C4-2B (cell line): ENCODE data around the gene PTPRJ.

Experiments used
- CTCF ChIP-seq: fragments of 450-650 bp; conservative IDR thresholded peaks from 2 replicates; pipeline ENCODE4 v1.5.1; 2017; ENCODE audit warnings: mild to moderate bottlenecking
- ZFX ChIP-seq: fragments of 450-650 bp; IDR thresholded peaks from 2 replicates; pipeline ENCODE4 v1.6.1; 2017

- TF ChIP-seq CTCF (no peak), ZFX (no peak)
Observed at GRCh38 chr11:47950396-47950795, 30.0 kb upstream of the PTPRJ start.
